ENCODE results near the gene MAPK1. TPM values are rescaled to one million over a fixed set of nuclear protein-coding genes. Genes with fewer than 3 reads are reported as not detected.
A peak's percentile ranks its signal among the peaks of the same experiment; 100 is the strongest.
"Not testable (repeated sequence)": the region's sequence is repeated elsewhere in the genome, so short reads cannot be mapped to it uniquely, and the experiment has no call there.

Gene MAPK1
- total and polyA plus RNA-seq, 12 donors: 8.3 to 124 (median 101) TPM

DNA sequence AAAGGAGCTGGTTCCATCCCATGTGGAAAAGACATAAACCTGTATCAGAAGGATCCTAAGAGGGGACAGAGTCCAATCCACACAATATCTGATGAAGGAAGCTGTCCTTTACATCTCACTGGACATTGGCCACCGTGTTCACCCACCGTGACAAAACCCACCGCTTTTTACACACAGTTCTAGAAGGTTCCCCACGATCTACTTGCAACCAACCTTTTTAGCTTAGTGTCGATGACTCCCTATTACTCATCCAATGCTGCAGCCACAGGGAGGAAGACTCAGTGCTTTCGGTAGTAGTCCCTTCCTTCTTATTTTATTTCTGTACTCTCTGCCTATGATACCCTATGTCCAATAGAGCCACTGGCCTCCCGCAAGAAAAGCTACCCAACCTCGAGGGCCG, 65.4 kb downstream of the MAPK1 start:
- Histone ChIP-seq H3K9me3 (no peaks in the 10 kb centered on the region), H3K4me1 (peaks cover 0 to 18% (median 12%) of the 10 kb centered on the region in 9 donors), H3K27me3 (no peaks in the 10 kb centered on the region), H3K36me3 (peaks cover 0 to 100% (median 44%) of the 10 kb centered on the region in 9 donors), H3K27ac (no peak overlapping the region), H3K4me3 (no peak overlapping the region)
- DNase-seq (no peak), ATAC-seq (no peak)
- WGBS, 2 donors: 97 to 98% methylated on average over 9 of the region's 9 CpGs
- intact Hi-C loops (cut with DNase I): loop anchor here in 2 of 10 donors (5.0 to 10.0 kb wide), 2 partner anchors 60 to 77 kb away; no protein-coding TSS in a partner anchor
- TF ChIP-seq, protein P1, sequence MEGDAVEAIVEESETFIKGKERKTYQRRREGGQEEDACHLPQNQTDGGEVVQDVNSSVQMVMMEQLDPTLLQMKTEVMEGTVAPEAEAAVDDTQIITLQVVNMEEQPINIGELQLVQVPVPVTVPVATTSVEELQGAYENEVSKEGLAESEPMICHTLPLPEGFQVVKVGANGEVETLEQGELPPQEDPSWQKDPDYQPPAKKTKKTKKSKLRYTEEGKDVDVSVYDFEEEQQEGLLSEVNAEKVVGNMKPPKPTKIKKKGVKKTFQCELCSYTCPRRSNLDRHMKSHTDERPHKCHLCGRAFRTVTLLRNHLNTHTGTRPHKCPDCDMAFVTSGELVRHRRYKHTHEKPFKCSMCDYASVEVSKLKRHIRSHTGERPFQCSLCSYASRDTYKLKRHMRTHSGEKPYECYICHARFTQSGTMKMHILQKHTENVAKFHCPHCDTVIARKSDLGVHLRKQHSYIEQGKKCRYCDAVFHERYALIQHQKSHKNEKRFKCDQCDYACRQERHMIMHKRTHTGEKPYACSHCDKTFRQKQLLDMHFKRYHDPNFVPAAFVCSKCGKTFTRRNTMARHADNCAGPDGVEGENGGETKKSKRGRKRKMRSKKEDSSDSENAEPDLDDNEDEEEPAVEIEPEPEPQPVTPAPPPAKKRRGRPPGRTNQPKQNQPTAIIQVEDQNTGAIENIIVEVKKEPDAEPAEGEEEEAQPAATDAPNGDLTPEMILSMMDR (IDR thresholded peaks at IDR 0.05): no peak

DNA sequence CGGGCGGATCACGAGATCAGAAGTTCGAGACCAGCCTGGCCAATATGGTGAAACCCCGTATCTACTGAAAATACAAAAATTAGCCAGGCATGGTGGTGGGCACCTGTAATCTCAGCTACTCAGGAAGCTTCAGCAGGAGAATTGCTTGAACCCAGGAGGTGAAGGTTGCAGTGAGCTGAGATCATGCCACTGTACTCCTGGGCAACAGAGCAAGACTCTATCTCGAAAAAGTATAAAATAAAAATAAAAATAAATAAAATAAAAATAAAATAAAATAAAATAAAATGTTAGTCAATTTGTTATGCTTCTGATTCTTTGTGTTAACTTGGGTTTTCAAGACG, 66.2 kb downstream of the MAPK1 start:
- not testable (repeated sequence) for ATAC-seq, H3K9me3 ChIP-seq, H3K27ac ChIP-seq, H3K4me3 ChIP-seq, DNase-seq, H3K27me3 ChIP-seq
- peaks cover 0 to 24% (median 13%) of the 10 kb centered on the region in 9 donors for H3K4me1 ChIP-seq
- WGBS, 2 donors: 97% methylated on average over 7 of the region's 7 CpGs
- intact Hi-C loops (cut with DNase I): loop anchor here in 2 of 10 donors (5.0 to 10.0 kb wide), 2 partner anchors 61 to 76 kb away; no protein-coding TSS in a partner anchor
- H3K36me3 ChIP-seq: peaks cover 0 to 98% (median 44%) of the 10 kb centered on the region in 9 donors

DNA sequence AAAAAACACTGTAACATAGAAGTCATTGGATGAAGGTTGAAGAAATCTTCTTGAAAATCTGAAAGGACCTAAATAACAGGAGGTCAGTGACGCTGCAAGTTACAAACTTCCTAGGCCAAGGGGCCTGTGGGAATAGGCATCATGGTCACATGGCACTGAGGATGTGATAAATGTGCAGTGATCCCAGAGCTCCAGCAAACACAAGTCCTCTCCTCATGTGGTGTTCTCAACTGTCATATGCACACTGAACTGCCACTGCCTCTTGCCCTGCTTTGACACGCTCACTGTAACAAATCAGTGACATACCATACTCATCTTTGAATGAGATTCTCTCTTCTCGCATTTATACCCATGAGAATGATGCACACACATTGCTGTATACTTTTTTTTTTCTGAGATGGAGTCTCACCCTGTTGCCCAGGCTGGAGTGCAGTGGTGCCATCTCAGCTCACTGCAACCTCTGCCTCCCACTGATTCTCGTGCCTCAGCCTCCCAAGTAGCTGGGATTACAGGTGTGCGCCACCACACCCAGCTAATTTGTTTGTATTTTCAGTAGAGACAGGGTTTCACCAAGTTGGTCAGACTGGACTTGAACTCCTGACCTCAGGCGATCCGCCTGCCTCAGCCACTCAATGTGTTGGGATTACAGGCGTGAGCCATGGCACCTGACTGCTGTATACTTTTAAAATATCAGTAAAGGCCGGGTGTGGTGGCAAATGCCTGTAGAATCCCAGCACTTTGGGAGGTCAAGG, 66.7 kb downstream of the MAPK1 start:
- DNase-seq: no peak

DNA sequence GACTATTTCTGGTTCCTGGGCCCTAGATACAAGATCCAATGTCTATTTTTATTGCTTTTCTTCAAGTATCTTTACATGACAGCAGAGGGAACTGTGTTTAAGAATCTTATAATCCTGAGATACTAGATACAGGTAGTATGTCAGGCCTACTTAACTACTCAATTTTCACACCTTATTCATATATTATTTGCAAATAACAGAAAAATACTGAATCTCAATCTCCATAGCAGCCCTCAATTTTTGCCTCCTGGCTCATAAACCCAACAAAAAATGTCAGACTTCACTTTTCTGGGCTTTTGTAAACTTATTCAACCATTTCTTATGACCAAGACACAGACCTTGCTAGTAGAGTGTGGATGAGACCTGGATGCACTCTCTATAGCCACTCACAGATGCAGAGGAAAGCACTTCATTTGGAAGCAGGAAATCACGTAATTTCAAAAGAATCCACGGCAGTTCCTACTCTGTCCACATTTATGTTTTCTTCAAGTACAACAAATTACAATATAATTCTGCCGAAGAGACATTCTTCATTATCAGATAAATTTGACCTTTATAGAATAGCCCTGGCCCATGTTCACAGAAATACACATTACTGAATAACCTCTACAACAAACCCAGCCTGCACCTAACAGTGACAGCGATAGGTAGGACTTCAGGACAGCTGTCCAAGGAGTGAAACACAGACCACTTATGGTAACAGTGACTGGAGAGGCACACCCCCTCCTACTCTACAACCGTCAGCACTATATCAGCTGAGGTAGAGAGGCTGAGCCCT, 69.8 kb downstream of the MAPK1 start:
- 34 to 44% methylated on average over 5 of the region's 5 CpGs for WGBS, 2 donors
- peaks cover 0 to 96% (median 15%) of the 10 kb centered on the region in 9 donors for H3K36me3 ChIP-seq
- TF ChIP-seq, protein P1 (IDR thresholded peaks at IDR 0.05): no peak
- intact Hi-C loops (cut with DNase I): loop anchor here in 3 of 10 donors (5.0 to 10.0 kb wide), 3 partner anchors 40 to 70 kb away; partner anchors contain the start of gene MAPK1 (in 2 of the 3)
- DNase-seq (no peak), ATAC-seq (peak; percentile 33 to 74 (median 63))
- no peak overlapping the region for H3K4me3 ChIP-seq
- no peaks in the 10 kb centered on the region for H3K27me3 ChIP-seq
- H3K27ac ChIP-seq: peak overlapping the region in 5 of 10 donors; percentile 29 to 65 (median 45)
- peaks cover 0 to 25% (median 13%) of the 10 kb centered on the region in 9 donors for H3K4me1 ChIP-seq
- H3K9me3 ChIP-seq: no peaks in the 10 kb centered on the region

More for the DNA sequence above, 66.7 kb downstream of the MAPK1 start:
- WGBS, 2 donors: 96 to 97% methylated on average over 9 of the region's 9 CpGs
- no peak for ATAC-seq
- intact Hi-C loops (cut with DNase I): loop anchor here in 2 of 10 donors (5.0 to 10.0 kb wide), 2 partner anchors 62 to 76 kb away; no protein-coding TSS in a partner anchor
- H3K9me3 ChIP-seq: no peaks in the 10 kb centered on the region
- TF ChIP-seq, protein P1 (IDR thresholded peaks at IDR 0.05): no peak
- H3K4me3 ChIP-seq: no peak overlapping the region
- peaks cover 0 to 25% (median 13%) of the 10 kb centered on the region in 9 donors for H3K4me1 ChIP-seq
- H3K27me3 ChIP-seq: no peaks in the 10 kb centered on the region
- H3K36me3 ChIP-seq: peaks cover 0 to 98% (median 42%) of the 10 kb centered on the region in 9 donors
- no peak overlapping the region for H3K27ac ChIP-seq

All from heart right ventricle (tissue), 16 donors.